H1 (cell line): ENCODE measurements around the gene ABHD1. TPM values are rescaled to one million over a fixed set of nuclear protein-coding genes. Genes with fewer than 3 reads are reported as not detected.

ENCODE experiments used
- CTCF ChIA-PET: fragments of 300-600 bp; sonication (Branson Sonifier 250); formaldehyde crosslinking; loops from one replicate; lab custom pipeline; 2021; ENCODE audit not compliant: partially characterized antibody; lab: Charles Lee
- POLR2A ChIA-PET: fragments of 300-600 bp; sonication (Branson Sonifier 250); formaldehyde crosslinking; loops from one replicate; lab custom pipeline; 2021; ENCODE audit warnings: inconsistent platforms; ENCODE audit not compliant: partially characterized antibody; lab: Charles Lee
- DNase-seq, 2 experiments: peaks; one replicate each; pipeline versions ENCODE4 v3.0.0 to v3.0.0-alpha.2; 2010 to 2022; ENCODE audit warnings: low spot score in 2 of 2, low read depth in 1 of 2, mixed read lengths in 1 of 2
- FAIRE-seq: peaks from 2 replicates; lab custom pipeline; 2011; peaks lifted over from hg19 to GRCh38; lab: Jason Lieb, UNC
- H2AFZ ChIP-seq: 2 replicates; pipeline ENCODE4 v1.8.1; 2012; ENCODE audit warnings: low read length, inconsistent platforms
- H2AK5ac ChIP-seq: 2 replicates; pipeline ENCODE4 v1.6.1; 2013; ENCODE audit warnings: low read depth, low read length
- H2BK120ac ChIP-seq: replicated peaks from 2 replicates; pipeline ENCODE3; 2013; ENCODE audit warnings: low read depth, low read length, inconsistent platforms
- H2BK12ac ChIP-seq: 2 replicates; pipeline ENCODE4 v1.6.1; 2013; ENCODE audit warnings: low read depth, low read length
- H2BK15ac ChIP-seq: 2 replicates; pipeline ENCODE4 v1.6.1; 2013; ENCODE audit warnings: low read length
- H2BK20ac ChIP-seq: 2 replicates; pipeline ENCODE4 v1.6.1; 2013; ENCODE audit warnings: low read length
- H2BK5ac ChIP-seq: 2 replicates; pipeline ENCODE4 v1.6.1; 2013; ENCODE audit warnings: low read depth, low read length
- H3K14ac ChIP-seq: 2 replicates; pipeline ENCODE4 v1.6.1; 2013; ENCODE audit warnings: inconsistent platforms; ENCODE audit not compliant: insufficient read length
- H3K18ac ChIP-seq: 2 replicates; pipeline ENCODE4 v1.6.1; 2013; ENCODE audit warnings: low read length; ENCODE audit errors: extremely low read depth
- H3K23ac ChIP-seq: 2 replicates; pipeline ENCODE4 v1.6.1; 2013; ENCODE audit warnings: inconsistent platforms; ENCODE audit not compliant: insufficient read length
- H3K23me2 ChIP-seq: 2 replicates; pipeline ENCODE4 v1.6.1; 2013; ENCODE audit warnings: low read depth, low read length
- H3K27ac ChIP-seq: 2 replicates; pipeline ENCODE4 v1.6.1; 2011; ENCODE audit warnings: low read depth, low read length, inconsistent platforms
- H3K27me3 ChIP-seq, 4 experiments: replicated peaks in 1 of 4; 1 replicate in 1 of 4; 2 replicates in 3 of 4; pipeline versions ENCODE4 v1.6.1 to v1.8.1; 2011 to 2013; ENCODE audit warnings: low read length in 3 of 4, mild to moderate bottlenecking in 3 of 4, inconsistent platforms in 2 of 4, mixed read lengths in 2 of 4, moderate library complexity in 1 of 4; ENCODE audit not compliant: control insufficient read depth in 3 of 4, insufficient read depth in 3 of 4; ENCODE audit errors: extremely low read depth in 1 of 4
- H3K36me3 ChIP-seq, 4 experiments: 2 replicates each; pipeline versions ENCODE4 v1.6.1 to v1.8.1; 2011 to 2013; ENCODE audit warnings: mild to moderate bottlenecking in 4 of 4, low read length in 3 of 4, moderate library complexity in 2 of 4, control low read depth in 1 of 4, inconsistent platforms in 1 of 4; ENCODE audit not compliant: insufficient read depth in 4 of 4, control insufficient read depth in 2 of 4
- H3K4ac ChIP-seq: replicated peaks from 2 replicates; pipeline ENCODE3; 2013; ENCODE audit warnings: low read length, low read depth, mixed read lengths, inconsistent platforms; ENCODE audit not compliant: insufficient read length
- H3K4me1 ChIP-seq, 4 experiments: replicated peaks in 1 of 4; 1 replicate in 1 of 4; 2 replicates in 3 of 4; pipeline versions ENCODE4 v1.6.1 to v1.8.1; 2011 to 2013; ENCODE audit warnings: low read length in 3 of 4, inconsistent platforms in 2 of 4, mixed read lengths in 1 of 4; ENCODE audit not compliant: insufficient read depth in 4 of 4, control insufficient read depth in 3 of 4
- H3K4me2 ChIP-seq, 2 experiments: 2 replicates each; pipeline versions ENCODE4 v1.6.1 to v1.8.1; 2011 to 2013; ENCODE audit warnings: low read depth in 2 of 2, low read length in 2 of 2, control low read depth in 1 of 2, inconsistent platforms in 1 of 2, mild to moderate bottlenecking in 1 of 2; ENCODE audit not compliant: insufficient read depth in 1 of 2
- H3K4me3 ChIP-seq, 4 experiments: fragments of 200-600, 300-600 bp in 1 of 4; sonication (generic), shearing (Covaris generic), sonication (Bioruptor Twin) in 1 of 4; 2 replicates each; pipeline versions ENCODE4 v1.5.1 to v1.8.1; 2011 to 2016; ENCODE audit warnings: low read length in 4 of 4, low read depth in 3 of 4, control low read depth in 2 of 4, inconsistent platforms in 2 of 4, mild to moderate bottlenecking in 2 of 4, mixed read lengths in 1 of 4, moderate library complexity in 1 of 4; ENCODE audit not compliant: insufficient read depth in 2 of 4; ENCODE audit errors: extremely low read depth in 1 of 4
- H3K56ac ChIP-seq: replicated peaks from 2 replicates; pipeline ENCODE3; 2013; ENCODE audit warnings: low read depth, mild to moderate bottlenecking, mixed read lengths, low read length, inconsistent platforms; ENCODE audit not compliant: insufficient read length
- H3K79me1 ChIP-seq: 2 replicates; pipeline ENCODE4 v1.6.1; 2013; ENCODE audit warnings: low read depth, low read length, control low read depth
- H3K79me2 ChIP-seq, 2 experiments: 2 replicates each; pipeline versions ENCODE4 v1.6.1 to v1.8.1; 2012 to 2013; ENCODE audit warnings: low read length in 2 of 2, mild to moderate bottlenecking in 2 of 2, inconsistent platforms in 1 of 2; ENCODE audit not compliant: insufficient read depth in 2 of 2, control insufficient read depth in 1 of 2
- H3K9ac ChIP-seq, 4 experiments: replicated peaks in 1 of 4; 1 replicate in 1 of 4; 2 replicates in 3 of 4; pipeline versions ENCODE4 v1.6.1 to v1.8.1; 2011 to 2013; ENCODE audit warnings: low read depth in 3 of 4, low read length in 3 of 4, control low read depth in 2 of 4, mild to moderate bottlenecking in 2 of 4, moderate library complexity in 2 of 4, inconsistent platforms in 1 of 4; ENCODE audit errors: extremely low read depth in 1 of 4
- H3K9me3 ChIP-seq, 2 experiments: 2 replicates each; pipeline versions ENCODE4 v1.6.1 to v1.8.1; 2012 to 2013; ENCODE audit warnings: mild to moderate bottlenecking in 2 of 2, moderate library complexity in 2 of 2, control low read depth in 1 of 2, inconsistent platforms in 1 of 2, low read depth in 1 of 2, low read length in 1 of 2, mixed read lengths in 1 of 2; ENCODE audit not compliant: insufficient read depth in 2 of 2
- H4K20me1 ChIP-seq, 2 experiments: replicated peaks in 1 of 2; 2 replicates each; pipeline versions ENCODE3 to v1.8.1; 2011 to 2013; ENCODE audit warnings: inconsistent platforms in 2 of 2, low read length in 2 of 2, mild to moderate bottlenecking in 1 of 2; ENCODE audit not compliant: insufficient read depth in 2 of 2, control insufficient read depth in 1 of 2
- H4K5ac ChIP-seq: 2 replicates; pipeline ENCODE4 v1.6.1; 2013; ENCODE audit warnings: low read length, low read depth, mixed read lengths, inconsistent platforms; ENCODE audit not compliant: insufficient read length
- H4K8ac ChIP-seq: 2 replicates; pipeline ENCODE4 v1.8.0; 2013; ENCODE audit warnings: mild to moderate bottlenecking, moderate library complexity, low read length, inconsistent platforms; ENCODE audit not compliant: insufficient read depth; ENCODE audit errors: extremely low read depth
- H4K91ac ChIP-seq: replicated peaks from 2 replicates; pipeline ENCODE3; 2013; ENCODE audit warnings: low read length, mixed read lengths, inconsistent platforms; ENCODE audit not compliant: insufficient read length
- BACH1 ChIP-seq: IDR thresholded peaks from 2 replicates; pipeline ENCODE4 v1.6.1; 2012; ENCODE audit warnings: low read length, improper control_type of control experiment
- KDM1A ChIP-seq: fragments of 200-600, 300-600 bp; sonication (generic); IDR thresholded peaks from 2 replicates; pipeline ENCODE4 v1.7.1; 2016; ENCODE audit warnings: mild to moderate bottlenecking, low read length, borderline replicate concordance
- NANOG ChIP-seq: IDR thresholded peaks from 2 replicates; pipeline ENCODE4 v1.6.1; 2011; ENCODE audit warnings: low read length, low read depth, mild to moderate bottlenecking, inconsistent platforms; ENCODE audit not compliant: insufficient read depth, poor library complexity, severe bottlenecking
- PHF8 ChIP-seq: fragments of 200-600 bp; sonication (generic); conservative IDR thresholded peaks from 2 replicates; pipeline ENCODE4 v1.7.1; 2012; ENCODE audit warnings: low read depth, mild to moderate bottlenecking, inconsistent platforms, low read length, moderate library complexity
- POU5F1 ChIP-seq: IDR thresholded peaks from 2 replicates; pipeline ENCODE4 v1.6.1; 2011; ENCODE audit warnings: low read depth, mild to moderate bottlenecking, low read length, moderate library complexity
- RAD21 ChIP-seq, 2 experiments: IDR thresholded peaks in 1 of 2; conservative IDR thresholded peaks in 1 of 2; 2 replicates each; pipeline ENCODE4 v1.6.1; 2011; ENCODE audit warnings: low read depth in 2 of 2, low read length in 2 of 2, improper control_type of control experiment in 1 of 2, inconsistent platforms in 1 of 2, mild to moderate bottlenecking in 1 of 2, moderate library complexity in 1 of 2
- WGBS, 2 experiments: shearing (Covaris generic) in 1 of 2; methylation state at CpG; one replicate each; pipeline versions ENCODE4 v1.1.6 to v1.1.7; 2013 to 2015; ENCODE audit warnings: low lambda C conversion rate in 2 of 2, mixed read lengths in 2 of 2, inconsistent platforms in 1 of 2, low coverage in 1 of 2, missing lambda C conversion rate in 1 of 2; ENCODE audit not compliant: insufficient replicate concordance in 2 of 2, insufficient coverage in 1 of 2, insufficient read length in 1 of 2; ENCODE audit errors: extremely low coverage in 1 of 2, missing lambda C conversion rate in 1 of 2; 5-methylcytosine and 5-hydroxymethylcytosine counted together
- polyA plus RNA-seq, 7 experiments: library from polyadenylated mRNA; depleted of rRNA in 3 of 7; stranded (reverse) in 5 of 7; unstranded in 2 of 7; fragments of >200 nt in 5 of 7; fragments of 200-250 nt in 2 of 7; gene quantifications; 1 replicate in 5 of 7; 2 replicates in 1 of 7; 4 replicates in 1 of 7; pipeline versions ENCODE4 v1.2.1 to v1.2.3, GENCODE V29; 2011 to 2013; ENCODE audit warnings: missing spikeins in 2 of 7, mixed read lengths in 2 of 7
- total RNA-seq: library from RNA; stranded (reverse); fragmentation: NEBNext Ultra II Directional; extraction: Animal tissue kit (Norgen Biotek cat#: 25700); gene quantifications from 2 replicates; pipeline ENCODE4 v1.2.1, GENCODE V29; 2021
- TF ChIP-seq, protein P1 (sequence below): IDR thresholded peaks from 2 replicates; pipeline ENCODE4 v1.6.1; 2012; ENCODE audit warnings: inconsistent platforms

The ABHD1 gene
- total and polyA plus RNA-seq, 2 of the 8 experiments (the other 6 are each of a cell fraction or from before 2014, with no cell fraction given) = 0.20 to 1.1 TPM

DNA sequence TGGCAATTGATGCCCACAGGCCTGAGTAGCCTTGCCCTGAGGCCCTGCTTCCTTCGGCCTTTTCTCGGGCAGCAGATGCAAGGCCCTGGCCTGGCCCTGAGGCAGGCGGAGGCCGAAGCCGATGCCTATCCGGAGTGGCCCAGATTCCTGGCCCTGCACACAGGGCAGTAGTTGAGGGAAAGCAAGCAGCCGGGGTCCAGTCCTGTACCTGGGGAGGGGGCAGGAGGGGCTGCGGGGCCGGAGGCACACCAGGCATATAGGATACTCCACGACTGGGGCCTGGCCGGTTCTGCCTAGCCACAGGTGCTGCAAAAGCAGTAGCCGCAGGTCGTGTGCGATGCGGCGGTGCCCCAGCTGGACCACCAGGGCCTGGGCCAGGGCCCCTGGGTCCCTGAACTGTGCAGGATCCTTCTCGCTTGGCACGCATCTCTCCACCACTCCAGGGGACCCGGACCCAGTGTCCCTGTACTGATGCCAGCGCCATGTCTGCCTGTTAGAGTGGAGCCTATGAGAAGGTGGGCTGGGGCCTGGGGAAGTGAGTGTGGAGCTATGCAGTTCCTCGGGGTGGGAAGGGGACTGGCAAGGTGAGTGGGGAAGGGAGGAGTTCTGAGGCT, 13.8 kb downstream of the ABHD1 start:
- Histone ChIP-seq H3K23me2 (peaks cover 2% of the 10 kb centered on the region; the same call in 1 of the 2 replicates), H3K56ac (no peak overlapping the region), H3K9ac (no peak overlapping the region), H4K5ac (no peak overlapping the region), H2BK120ac (no peak overlapping the region), H3K4ac (no peak overlapping the region), H4K91ac (no peak overlapping the region), H3K27ac (no peak overlapping the region), H3K4me2 (no peak overlapping the region), H3K79me1 (peaks cover 4% of the 10 kb centered on the region)
- no peak for DNase-seq
- WGBS, 2 experiments = 95% methylated on average over 21 of the region's 21 CpGs; no CpG with 5 or more reads in 1 of the 2 experiments
- CTCF ChIA-PET = interaction anchor here (0.7 to 3.7 kb wide), 8 partner anchors 13 to 128 kb away, joined by 3 to 11 read pairs (median 4); partner anchors contain the start of gene ABHD1
- no peak for TF ChIP-seq PHF8
- no peak for TF ChIP-seq NANOG
- no peak for TF ChIP-seq KDM1A
- TF ChIP-seq POU5F1 = no peak
- TF ChIP-seq RAD21 (IDR thresholded peaks at IDR 0.05 in 1 of 2, conservative IDR thresholded peaks at IDR 0.05 in 1 of 2; ENCODE audit: low read depth in 2 of 2, low read length in 2 of 2) = no peak
- TF ChIP-seq, protein P1, sequence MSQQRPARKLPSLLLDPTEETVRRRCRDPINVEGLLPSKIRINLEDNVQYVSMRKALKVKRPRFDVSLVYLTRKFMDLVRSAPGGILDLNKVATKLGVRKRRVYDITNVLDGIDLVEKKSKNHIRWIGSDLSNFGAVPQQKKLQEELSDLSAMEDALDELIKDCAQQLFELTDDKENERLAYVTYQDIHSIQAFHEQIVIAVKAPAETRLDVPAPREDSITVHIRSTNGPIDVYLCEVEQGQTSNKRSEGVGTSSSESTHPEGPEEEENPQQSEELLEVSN = no peak
- no peak for TF ChIP-seq BACH1
- TF ChIP-seq, all 59 proteins: peak for 0
- H2BK15ac ChIP-seq = no peak overlapping the region
- H3K4me3 ChIP-seq = no peak overlapping the region
- no peaks in the 10 kb centered on the region for H3K9me3 ChIP-seq
- H3K79me2 ChIP-seq = peaks cover 0 to 15% of the 10 kb centered on the region in 2 experiments; a peak in 2 of 4 replicates
- H2BK20ac ChIP-seq = no peak overlapping the region
- H4K8ac ChIP-seq = peak overlapping the region; percentile 71
- H2AFZ ChIP-seq = no peak overlapping the region
- no peaks in the 10 kb centered on the region; a peak in 2 of 8 replicates for H3K36me3 ChIP-seq
- FAIRE-seq = no peak
- peaks cover 5 to 9% of the 10 kb centered on the region in 2 experiments for H4K20me1 ChIP-seq
- POLR2A ChIA-PET = interaction anchor here (1.2 kb wide), 1 partner anchor 11 kb away, joined by 5 read pairs; the partner anchor contains the start of gene TCF23
- no peak overlapping the region for H2BK12ac ChIP-seq
- no peak overlapping the region for H2AK5ac ChIP-seq
- H2BK5ac ChIP-seq = no peak overlapping the region
- no peaks in the 10 kb centered on the region for H3K27me3 ChIP-seq
- H3K4me1 ChIP-seq = peaks cover 0 to 4% (median 3%) of the 10 kb centered on the region in 4 experiments; a peak in 5 of 7 replicates
- no peak overlapping the region for H3K23ac ChIP-seq
- H3K14ac ChIP-seq = no peak overlapping the region
- no peak overlapping the region for H3K18ac ChIP-seq
